NT2/D1 (cell line): Measurements from ENCODE around the gene CACNA1C.

Source experiments
- DNase-seq: peaks from one replicate; pipeline ENCODE4 v3.0.0-alpha.2; 2011; ENCODE audit warnings: low read depth, low spot score
- H3K27me3 ChIP-seq: 2 replicates; pipeline ENCODE4 v1.6.0; 2011; ENCODE audit warnings: mild to moderate bottlenecking; ENCODE audit not compliant: insufficient read length, insufficient read depth
- H3K36me3 ChIP-seq: 2 replicates; pipeline ENCODE4 v1.6.1; 2011; ENCODE audit warnings: mild to moderate bottlenecking, low read length, mixed read lengths; ENCODE audit not compliant: insufficient read depth, insufficient read length
- H3K4me1 ChIP-seq: 2 replicates; pipeline ENCODE4 v1.5.1; 2011; ENCODE audit not compliant: insufficient read depth, insufficient read length
- H3K4me3 ChIP-seq: 2 replicates; pipeline ENCODE4 v1.5.1; 2011; ENCODE audit warnings: low read depth; ENCODE audit not compliant: insufficient read length
- H3K9ac ChIP-seq: 2 replicates; pipeline ENCODE4 v1.6.0; 2011; ENCODE audit warnings: low read depth; ENCODE audit not compliant: insufficient read length
- H3K9me3 ChIP-seq: 2 replicates; pipeline ENCODE4 v1.5.1; 2011; ENCODE audit warnings: mild to moderate bottlenecking, low read length; ENCODE audit not compliant: insufficient read depth
- SUZ12 ChIP-seq: IDR thresholded peaks from 2 replicates; pipeline ENCODE4 v1.6.1; 2011; ENCODE audit not compliant: insufficient read length, insufficient read depth; ENCODE audit errors: extremely low read depth
- YY1 ChIP-seq: IDR thresholded peaks from 2 replicates; pipeline ENCODE4 v1.6.1; 2011; ENCODE audit not compliant: insufficient read length, insufficient read depth
- ZNF274 ChIP-seq: IDR thresholded peaks from 2 replicates; pipeline ENCODE4 v1.6.1; 2011; ENCODE audit warnings: mild to moderate bottlenecking, low read depth, low read length

Gene CACNA1C

GRCh38 chr12:2686280-2686646 lies 633.5 kb downstream of the CACNA1C start:
- H3K27me3 ChIP-seq = peaks cover 21% of the 10 kb centered on the region
- H3K36me3 ChIP-seq = no peaks in the 10 kb centered on the region
- no peak for TF ChIP-seq ZNF274
- no peak for TF ChIP-seq YY1
- TF ChIP-seq SUZ12 = no peak
- no peaks in the 10 kb centered on the region for H3K9me3 ChIP-seq
- no peak overlapping the region for H3K4me3 ChIP-seq
- H3K4me1 ChIP-seq = peaks cover 35% of the 10 kb centered on the region
- no peak for DNase-seq
- H3K9ac ChIP-seq = no peak overlapping the region

DNA sequence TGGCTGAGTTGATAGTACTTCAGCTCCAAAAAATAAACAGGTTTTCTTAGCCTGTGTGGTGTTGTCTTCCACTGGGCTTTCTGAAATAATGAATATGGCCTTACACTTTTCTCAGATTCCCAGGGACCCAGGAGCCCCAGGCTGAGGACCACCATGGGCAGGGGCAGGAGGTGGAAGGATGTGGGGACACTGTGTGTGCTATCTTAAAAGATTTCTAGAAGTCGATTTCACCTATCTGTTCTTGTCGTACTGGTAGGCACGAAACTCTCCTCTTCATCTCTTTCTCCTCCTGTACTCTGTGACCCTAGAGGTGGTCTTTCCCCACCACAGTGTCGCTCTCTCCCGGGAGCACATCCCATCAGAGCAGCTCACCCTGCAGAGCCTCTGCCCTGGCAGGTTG lies 634.3 kb downstream of the CACNA1C start:
- no peaks in the 10 kb centered on the region for H3K9me3 ChIP-seq
- no peak for DNase-seq
- peaks cover 29% of the 10 kb centered on the region for H3K4me1 ChIP-seq
- TF ChIP-seq YY1 (no peak), ZNF274 (no peak), SUZ12 (no peak)
- peaks cover 23% of the 10 kb centered on the region for H3K27me3 ChIP-seq
- H3K9ac ChIP-seq = no peak overlapping the region
- no peak overlapping the region for H3K4me3 ChIP-seq
- no peaks in the 10 kb centered on the region for H3K36me3 ChIP-seq

- H3K9ac ChIP-seq = no peak overlapping the region
- no peak overlapping the region for H3K4me3 ChIP-seq
- no peaks in the 10 kb centered on the region for H3K36me3 ChIP-seq
- no peaks in the 10 kb centered on the region for H3K9me3 ChIP-seq
- H3K4me1 ChIP-seq = peaks cover 27% of the 10 kb centered on the region
- DNase-seq = no peak
- H3K27me3 ChIP-seq = peaks cover 28% of the 10 kb centered on the region
- TF ChIP-seq ZNF274 = no peak
- no peak for TF ChIP-seq SUZ12
- TF ChIP-seq YY1 = no peak
These were observed 634.9 kb downstream of the CACNA1C start for GRCh38 chr12:2687726-2688125.

DNA sequence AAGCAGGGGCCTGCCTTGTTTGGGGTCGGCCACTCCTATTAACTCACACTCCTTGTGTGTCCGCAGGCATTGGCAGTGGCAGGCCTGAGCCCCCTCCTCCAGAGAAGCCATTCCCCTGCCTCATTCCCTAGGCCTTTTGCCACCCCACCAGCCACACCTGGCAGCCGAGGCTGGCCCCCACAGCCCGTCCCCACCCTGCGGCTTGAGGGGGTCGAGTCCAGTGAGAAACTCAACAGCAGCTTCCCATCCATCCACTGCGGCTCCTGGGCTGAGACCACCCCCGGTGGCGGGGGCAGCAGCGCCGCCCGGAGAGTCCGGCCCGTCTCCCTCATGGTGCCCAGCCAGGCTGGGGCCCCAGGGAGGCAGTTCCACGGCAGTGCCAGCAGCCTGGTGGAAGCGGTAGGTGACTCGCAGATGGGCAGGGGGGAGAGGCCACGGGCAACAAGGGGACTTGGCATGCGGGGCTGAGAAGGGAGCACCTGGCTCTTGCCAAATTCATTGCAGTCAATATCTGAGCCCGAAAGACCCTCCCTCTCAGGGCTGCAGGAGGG lies 635.7 kb downstream of the CACNA1C start:
- TF ChIP-seq YY1 (no peak), ZNF274 (no peak), SUZ12 (no peak)
- DNase-seq = no peak
- Histone ChIP-seq H3K9me3 (no peaks in the 10 kb centered on the region), H3K4me3 (no peak overlapping the region), H3K27me3 (peaks cover 35% of the 10 kb centered on the region), H3K9ac (no peak overlapping the region), H3K36me3 (no peaks in the 10 kb centered on the region), H3K4me1 (peaks cover 23% of the 10 kb centered on the region)

- H3K9me3 ChIP-seq = no peaks in the 10 kb centered on the region
- peaks cover 15% of the 10 kb centered on the region for H3K4me1 ChIP-seq
- H3K36me3 ChIP-seq = no peaks in the 10 kb centered on the region
- no peak for TF ChIP-seq YY1
- TF ChIP-seq SUZ12 = no peak
- no peak for TF ChIP-seq ZNF274
- no peak for DNase-seq
- H3K27me3 ChIP-seq = peaks cover 44% of the 10 kb centered on the region
- H3K9ac ChIP-seq = no peak overlapping the region
- H3K4me3 ChIP-seq = no peak overlapping the region
These were observed 636.6 kb downstream of the CACNA1C start for GRCh38 chr12:2689393-2689792.

DNA sequence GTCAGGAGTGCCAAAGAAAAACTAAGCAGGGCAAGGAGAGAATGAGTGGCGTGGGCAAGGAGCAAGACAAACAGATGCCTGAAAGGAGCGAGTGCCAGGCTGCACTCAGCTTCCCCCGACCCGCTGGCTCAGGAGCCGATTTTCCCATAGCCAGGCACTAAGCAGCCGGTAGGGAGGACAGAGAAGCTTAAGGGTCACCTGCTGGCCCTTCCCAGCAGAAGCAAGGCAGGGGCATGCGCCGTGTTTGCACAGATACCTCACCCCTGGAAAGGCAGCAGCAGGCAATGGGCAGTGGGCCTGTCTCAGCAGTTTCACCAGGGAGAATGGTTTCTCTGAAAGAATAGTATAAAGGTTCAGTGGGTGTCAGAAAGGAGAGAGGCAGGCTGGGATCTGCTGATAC lies 637.1 kb downstream of the CACNA1C start:
- Histone ChIP-seq H3K36me3 (no peaks in the 10 kb centered on the region), H3K27me3 (peaks cover 49% of the 10 kb centered on the region), H3K4me1 (peaks cover 14% of the 10 kb centered on the region), H3K9me3 (no peaks in the 10 kb centered on the region), H3K9ac (no peak overlapping the region), H3K4me3 (no peak overlapping the region)
- no peak for DNase-seq
- no peak for TF ChIP-seq YY1
- TF ChIP-seq SUZ12 = no peak
- no peak for TF ChIP-seq ZNF274

DNA sequence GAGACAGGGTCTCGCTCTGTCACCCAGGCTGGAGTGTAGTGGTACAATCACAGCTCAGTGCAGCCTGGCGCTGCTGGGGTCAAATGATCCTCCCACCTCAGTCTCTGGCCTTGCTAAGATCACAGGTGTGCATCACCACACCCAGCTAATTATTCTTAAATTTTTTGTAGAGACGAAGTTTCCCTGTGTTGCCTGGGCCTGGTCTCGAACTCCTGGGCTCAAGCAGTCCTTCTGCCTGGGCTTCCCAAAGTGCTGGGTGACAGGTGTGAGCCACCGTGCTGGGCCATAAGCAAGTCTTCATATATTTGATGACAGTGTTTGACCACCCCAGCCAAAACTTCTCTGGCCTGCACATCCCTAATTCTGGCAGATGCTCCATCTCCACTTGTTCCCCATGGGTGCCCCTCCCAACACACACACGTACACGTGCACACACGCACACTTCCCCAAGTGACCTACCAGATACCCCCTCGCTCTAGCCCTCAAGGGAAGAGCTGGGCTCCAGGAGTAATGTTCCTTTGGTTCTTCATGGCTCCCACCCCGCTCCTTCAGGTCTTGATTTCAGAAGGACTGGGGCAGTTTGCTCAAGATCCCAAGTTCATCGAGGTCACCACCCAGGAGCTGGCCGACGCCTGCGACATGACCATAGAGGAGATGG lies 637.7 kb downstream of the CACNA1C start:
- Histone ChIP-seq H3K36me3 (no peaks in the 10 kb centered on the region), H3K4me1 (peaks cover 14% of the 10 kb centered on the region), H3K9ac (peak overlapping the region; percentile 92), H3K4me3 (peak overlapping the region; percentile 77), H3K27me3 (peaks cover 49% of the 10 kb centered on the region), H3K9me3 (no peaks in the 10 kb centered on the region)
- DNase-seq = no peak
- TF ChIP-seq SUZ12 = no peak
- no peak for TF ChIP-seq ZNF274
- no peak for TF ChIP-seq YY1
